Head of caudate nucleus (tissue), 42 donors: ENCODE results near the gene SQSTM1.
"Not testable (repeated sequence)": the region's sequence is repeated elsewhere in the genome, so short reads cannot be mapped to it uniquely, and the experiment has no call there.

Source experiments
- DNase-seq, 42 donors: peaks; one replicate each; pipeline versions ENCODE4 v3.0.0 to v3.0.0-alpha.2; 2020 to 2021; ENCODE audit warnings: mixed read lengths in 7 of 42
- intact Hi-C: fragments of 100-400 bp; cut with DNase I; formaldehyde crosslinking; loops from one replicate; pipeline ENCODE4 v1.15.0; 2022

The SQSTM1 gene

DNA sequence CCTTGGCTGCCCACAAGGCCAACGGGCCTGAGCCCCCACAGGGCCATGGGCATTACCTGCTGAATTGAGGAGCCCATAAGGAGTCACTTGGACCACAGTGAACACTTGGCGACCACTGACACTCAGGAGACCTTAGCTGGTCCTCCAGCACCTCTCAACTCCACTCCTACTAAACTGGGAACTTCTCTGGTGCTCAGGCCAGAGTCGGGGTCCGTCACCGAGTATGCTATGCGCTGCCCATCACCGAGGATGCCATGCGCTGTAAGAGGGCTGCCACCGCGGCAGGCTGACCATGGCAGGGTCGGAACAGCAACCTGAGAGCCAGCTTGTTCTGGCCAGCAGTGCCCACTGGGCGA lies 600 bp upstream of the SQSTM1 start:
- intact Hi-C loops = loop anchor here (5.0 kb wide), 1 partner anchor 37 kb away; the partner anchor contains the start of gene MRNIP
- DNase-seq = no peak

DNA sequence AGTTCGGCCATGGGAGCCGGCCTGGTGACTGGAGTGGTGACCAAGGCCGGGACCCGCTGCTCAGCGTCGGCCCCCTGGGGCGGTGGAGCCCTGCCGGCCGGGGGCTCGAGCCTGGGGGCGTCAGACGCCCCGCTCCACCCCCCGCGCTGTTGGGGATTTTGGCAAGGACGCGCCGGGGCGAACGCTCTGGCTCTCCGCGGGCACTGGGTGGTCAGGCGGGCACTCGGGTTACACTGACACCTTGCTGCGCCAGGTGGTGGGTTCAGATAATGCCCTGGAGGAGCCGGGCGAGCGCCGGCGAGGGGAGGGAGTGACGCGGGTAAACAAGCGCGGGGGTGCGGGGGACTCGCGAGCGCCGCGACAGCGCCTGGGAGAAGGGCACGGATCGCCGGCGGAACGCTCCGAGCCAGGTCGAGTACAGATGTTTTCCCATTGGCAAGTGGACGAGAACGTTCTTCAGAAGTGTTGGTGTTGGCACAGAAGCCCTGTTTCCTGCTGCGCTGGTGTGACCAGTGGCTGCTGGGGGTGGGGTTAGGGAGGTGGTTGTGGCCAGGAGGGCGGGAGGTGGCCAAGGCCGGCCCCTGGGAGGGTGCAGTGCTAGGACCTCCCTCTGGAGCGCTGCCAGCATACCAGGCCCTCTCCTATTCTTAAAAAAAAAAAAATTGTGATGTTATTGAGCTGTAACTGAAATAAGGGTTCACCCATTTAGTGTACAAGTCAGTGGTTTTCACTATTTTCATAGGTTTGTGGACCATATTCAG lies 773 bp downstream of the SQSTM1 start:
- intact Hi-C loops = loop anchor here (5.0 kb wide), 1 partner anchor 36 kb away; the partner anchor contains the start of gene MRNIP
- DNase-seq = peak; percentile 81 to 96 (median 91)

DNA sequence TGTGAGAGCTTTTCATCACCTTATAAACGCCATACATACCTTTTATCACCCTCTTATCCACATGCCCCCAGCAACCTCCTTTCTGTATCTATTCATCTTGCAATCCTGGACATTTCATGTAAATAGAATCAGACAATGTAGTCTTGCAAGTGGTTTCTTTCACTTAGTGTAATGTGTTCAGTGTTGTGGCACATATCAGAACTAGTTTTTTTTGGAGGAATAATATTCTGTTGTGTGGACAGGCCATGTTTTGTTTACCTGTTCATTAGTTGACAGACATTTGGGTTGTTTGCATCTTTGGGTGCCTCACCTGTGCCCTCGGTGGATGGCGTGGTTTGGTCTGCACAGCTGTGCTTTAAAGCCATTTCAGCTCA lies 1.3 kb downstream of the SQSTM1 start:
- no peak for DNase-seq
- intact Hi-C loops = loop anchor here (5.0 kb wide), 1 partner anchor 35 kb away; the partner anchor contains the start of gene MRNIP

DNA sequence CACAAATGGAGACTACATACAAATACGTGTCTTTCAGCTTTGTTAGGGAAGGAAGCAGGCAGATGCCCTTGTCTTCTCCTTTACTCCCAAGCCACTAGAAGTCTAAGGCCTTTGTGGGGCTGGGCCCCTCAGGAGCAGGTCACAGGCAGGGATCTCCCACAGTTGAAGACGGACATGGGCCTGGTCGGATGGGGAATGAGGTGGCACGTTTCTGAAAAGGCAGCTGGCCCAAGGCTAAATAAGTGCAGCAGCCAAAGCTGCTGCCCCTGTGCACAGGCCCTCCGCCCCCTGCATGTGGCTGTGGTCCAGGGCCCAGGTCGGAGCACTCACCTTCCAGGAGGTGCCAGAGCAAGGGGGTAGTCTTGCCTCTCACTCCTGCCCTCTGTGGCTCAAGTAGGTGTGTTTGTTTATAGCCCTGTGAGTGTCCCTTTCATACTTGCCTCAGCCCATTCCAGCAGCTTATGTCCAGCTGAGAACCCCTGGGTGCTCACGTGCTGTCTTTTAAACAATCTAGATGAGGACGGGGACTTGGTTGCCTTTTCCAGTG lies 1.8 kb downstream of the SQSTM1 start:
- intact Hi-C loops = loop anchor here (5.0 kb wide), 1 partner anchor 35 kb away; the partner anchor contains the start of gene MRNIP
- DNase-seq = no peak

DNA sequence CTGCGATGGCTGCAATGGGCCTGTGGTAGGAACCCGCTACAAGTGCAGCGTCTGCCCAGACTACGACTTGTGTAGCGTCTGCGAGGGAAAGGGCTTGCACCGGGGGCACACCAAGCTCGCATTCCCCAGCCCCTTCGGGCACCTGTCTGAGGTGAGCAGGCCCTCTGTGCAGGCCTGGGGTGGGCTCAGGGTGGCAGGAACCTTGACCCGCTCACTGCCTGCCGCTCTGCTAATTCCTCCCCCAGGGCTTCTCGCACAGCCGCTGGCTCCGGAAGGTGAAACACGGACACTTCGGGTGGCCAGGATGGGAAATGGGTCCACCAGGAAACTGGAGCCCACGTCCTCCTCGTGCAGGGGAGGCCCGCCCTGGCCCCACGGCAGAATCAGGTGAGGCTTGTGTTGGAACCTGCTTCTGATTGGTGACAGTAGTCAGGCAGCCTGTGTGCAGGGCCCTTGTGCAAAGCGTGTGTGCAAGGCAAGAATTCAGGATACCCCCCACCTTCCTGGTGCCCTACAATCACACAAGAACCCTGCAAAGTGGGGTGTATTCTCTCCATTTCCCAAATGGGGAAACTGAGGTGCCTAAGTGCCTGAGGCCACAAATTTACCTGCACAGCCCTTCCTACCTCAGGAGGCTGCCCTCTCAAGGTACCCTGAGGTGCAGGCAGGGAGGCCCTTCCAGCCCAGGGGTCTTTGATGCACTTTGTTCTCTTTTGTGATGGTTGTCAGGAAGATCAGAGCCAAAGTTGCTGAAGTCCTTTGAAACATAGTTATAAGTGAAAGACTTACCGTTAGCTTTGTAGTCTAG lies 3.4 kb downstream of the SQSTM1 start:
- intact Hi-C loops = loop anchor here (5.0 kb wide), 1 partner anchor 33 kb away; the partner anchor contains the start of gene MRNIP
- DNase-seq = no peak

DNA sequence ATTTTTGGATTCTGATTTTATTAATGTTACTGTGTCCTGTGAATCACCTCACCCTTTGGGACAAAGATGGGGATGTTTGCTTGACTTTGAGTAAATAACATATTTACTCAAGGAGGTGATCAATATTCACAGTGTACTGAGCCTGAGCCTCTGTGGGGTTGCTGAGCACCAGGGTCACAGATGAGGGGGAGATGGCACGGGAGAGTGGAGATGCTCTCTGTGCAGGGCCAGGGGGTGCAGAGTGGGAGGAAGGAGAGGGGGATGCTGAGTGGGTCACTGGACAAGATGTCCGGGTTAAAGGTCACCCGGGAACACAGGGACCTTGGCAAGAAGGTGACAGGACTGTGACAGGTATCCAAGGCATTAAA lies 4.0 kb downstream of the SQSTM1 start:
- no peak for DNase-seq
- intact Hi-C loops = loop anchor here (5.0 kb wide), 1 partner anchor 33 kb away; the partner anchor contains the start of gene MRNIP

DNA sequence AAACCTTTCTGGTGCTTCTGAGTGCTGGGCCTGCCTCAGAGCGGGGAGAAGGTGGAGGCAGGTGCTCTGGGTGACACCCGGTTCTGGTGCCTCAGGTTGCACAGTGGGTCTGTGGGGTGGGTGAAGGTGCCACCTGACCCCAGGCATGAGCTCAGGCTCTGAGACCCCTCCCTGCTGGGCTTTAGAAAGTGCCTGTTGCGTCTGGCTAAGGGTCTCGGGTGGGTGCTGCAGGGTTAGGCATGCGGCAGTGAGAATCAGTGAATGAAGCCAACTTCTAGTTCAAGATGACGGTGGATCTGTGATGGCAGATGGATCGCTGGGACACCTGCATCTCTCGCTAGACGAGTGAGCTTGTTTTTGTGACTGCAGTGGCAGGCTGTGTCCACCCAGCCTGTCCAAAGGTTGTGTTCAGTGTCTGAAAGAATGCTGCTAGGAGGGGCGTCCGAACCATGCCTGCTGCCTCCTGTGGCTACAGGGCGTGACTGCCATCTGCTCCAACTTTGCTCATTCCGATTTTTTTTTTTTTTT lies 5.0 kb downstream of the SQSTM1 start:
- intact Hi-C loops = no loop called here
- no peak for DNase-seq

DNA sequence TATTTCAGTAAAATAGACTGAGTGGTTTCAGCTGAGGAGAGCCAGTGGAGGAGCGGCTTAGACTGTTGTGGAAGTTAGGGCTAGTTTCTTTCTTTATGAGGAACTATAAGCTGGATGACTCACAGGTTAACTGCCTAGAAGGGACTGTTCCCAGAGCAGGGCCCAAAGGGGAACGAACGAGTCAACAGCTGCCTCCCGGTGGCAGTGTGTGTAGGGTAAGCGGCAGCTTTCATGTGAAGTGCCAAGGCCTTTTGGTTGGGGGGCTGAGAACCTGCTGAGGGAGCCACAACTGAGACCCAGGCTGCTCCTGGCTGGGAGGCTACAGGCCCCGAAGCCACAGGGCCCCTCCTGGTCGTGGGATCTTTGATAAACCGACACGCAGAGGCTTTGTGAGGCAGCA lies 7.0 kb downstream of the SQSTM1 start:
- intact Hi-C loops = no loop called here
- DNase-seq = no peak

DNA sequence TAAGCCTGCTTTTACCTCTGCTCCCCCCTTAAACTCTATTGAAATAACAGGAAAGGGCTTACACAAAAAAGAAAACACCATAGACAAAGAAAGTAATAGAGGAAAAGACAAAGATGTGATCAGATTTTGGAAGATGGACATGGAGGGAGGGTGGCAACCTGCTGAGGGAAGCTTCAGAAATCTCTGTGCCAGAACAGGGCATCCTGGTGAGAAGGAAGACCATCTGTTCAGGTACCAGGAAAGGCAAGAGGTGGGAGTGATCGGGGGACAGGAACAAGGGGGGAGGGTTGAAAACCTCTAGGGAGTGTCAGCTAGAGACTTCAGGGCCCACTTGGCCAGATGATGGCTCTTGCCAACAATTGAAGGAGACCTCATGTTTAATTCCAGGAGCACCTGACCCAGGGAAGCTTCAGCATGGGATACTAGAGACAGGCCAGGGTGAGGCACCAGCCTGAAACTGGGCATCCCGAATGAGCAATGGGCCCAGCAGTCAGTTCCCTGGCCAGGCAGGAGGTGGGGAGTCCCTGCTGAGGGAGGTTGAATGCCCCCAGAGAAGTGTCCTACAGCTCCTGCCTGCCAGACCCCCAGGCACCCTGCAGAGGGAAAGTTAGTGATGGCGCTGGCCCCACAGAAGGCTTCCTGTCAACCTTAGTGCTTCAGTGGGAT lies 8.2 kb downstream of the SQSTM1 start:
- DNase-seq = no peak
- intact Hi-C loops = no loop called here

DNA sequence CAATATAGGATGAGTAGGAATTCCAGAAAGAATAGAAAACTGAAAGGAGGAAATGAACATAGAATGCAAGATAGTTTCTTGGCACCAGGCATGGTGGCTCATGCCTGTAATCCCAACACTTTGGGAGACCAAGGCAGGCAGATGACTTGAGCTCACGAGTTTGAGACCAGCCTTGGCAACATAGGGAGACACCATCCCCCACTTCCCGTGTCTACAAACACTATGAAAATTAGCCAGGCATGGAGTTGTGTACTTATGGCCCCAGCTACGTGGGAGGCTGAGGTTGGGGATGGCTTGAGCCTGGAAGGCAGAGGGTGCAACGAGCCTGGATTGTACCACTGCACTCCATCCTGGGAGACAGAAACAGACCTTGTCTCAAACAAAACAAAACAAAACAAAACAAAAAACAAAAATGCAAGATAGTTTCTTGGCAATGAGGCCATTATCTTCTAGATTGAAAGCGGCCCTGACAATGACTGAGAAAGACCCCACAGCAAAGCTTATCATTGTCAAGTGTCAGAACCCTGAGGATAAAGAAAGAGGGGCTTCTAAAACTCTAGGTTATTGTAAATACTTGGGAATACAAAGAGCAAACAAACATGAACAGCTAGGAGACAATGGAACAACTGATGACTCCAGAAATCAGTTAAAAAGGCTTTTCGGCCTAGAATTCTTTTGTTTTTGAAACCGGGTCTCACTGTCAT lies 9.2 kb downstream of the SQSTM1 start:
- DNase-seq = no peak
- intact Hi-C loops = no loop called here

DNA sequence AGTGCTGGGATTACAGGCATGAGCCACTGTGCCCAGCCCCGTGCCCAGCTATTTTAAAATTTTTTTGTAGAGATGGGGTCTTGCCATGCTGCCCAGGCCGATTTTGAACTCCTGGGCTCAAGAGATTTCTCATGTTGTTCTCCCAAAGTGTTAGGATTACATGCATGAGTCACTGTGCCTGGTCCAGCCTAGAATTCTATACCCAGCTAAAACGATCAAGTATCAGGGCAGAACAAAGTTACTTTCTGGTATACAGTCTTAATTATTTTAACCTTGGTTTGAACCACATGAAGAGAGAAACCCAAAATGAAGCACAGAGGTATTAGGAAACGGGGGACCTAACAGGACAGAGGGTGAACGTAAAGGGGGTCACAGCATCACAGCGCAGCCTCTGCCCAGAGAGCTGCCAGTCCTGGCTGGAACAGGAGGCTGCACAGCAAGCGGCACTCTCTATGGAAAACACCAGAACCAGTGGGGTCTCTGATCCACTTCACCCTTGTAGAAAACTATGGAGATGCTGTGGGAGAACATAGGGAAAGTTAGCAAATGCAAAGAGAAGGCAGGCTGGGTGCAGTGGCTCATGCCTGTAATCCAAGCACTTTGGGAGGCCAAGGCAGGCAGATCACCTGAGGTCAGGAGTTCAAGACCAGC lies 10.2 kb downstream of the SQSTM1 start:
- DNase-seq = no peak
- intact Hi-C loops = no loop called here

DNA sequence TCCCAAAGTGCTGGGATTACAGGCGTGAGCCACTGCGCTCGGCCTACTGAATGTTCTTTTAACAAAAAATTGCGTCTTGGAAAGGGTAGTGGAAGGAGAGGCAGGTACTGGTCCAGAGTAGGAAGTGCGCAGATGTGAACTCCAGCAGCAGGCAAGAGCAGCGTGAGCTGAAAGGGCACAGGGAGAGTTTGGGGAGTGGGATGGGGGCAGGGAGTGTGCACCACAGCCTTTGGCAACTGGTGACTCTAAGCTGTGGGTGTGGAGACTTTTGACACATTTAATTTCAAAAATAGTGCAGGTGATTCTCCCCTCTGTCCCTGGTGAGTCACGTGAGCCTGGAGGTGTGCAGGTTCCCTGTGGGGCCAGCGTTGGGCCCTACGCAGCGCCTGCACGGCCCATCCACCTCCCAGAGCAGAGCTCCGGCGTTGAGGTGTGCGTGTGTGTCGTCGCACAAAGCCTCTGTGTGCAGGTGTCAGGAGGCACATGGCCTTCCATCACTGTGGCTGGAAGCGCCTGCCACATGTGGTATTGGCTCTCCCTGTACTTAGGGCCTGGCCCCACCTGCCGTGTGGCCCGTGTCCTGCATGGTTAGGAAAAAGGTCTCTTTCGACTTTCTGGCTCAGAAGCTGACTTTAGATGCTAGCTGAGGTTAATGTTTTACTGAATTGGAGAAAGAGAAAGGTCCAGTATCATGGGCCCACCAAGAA lies 11.5 kb downstream of the SQSTM1 start:
- no peak for DNase-seq
- intact Hi-C loops = no loop called here

DNA sequence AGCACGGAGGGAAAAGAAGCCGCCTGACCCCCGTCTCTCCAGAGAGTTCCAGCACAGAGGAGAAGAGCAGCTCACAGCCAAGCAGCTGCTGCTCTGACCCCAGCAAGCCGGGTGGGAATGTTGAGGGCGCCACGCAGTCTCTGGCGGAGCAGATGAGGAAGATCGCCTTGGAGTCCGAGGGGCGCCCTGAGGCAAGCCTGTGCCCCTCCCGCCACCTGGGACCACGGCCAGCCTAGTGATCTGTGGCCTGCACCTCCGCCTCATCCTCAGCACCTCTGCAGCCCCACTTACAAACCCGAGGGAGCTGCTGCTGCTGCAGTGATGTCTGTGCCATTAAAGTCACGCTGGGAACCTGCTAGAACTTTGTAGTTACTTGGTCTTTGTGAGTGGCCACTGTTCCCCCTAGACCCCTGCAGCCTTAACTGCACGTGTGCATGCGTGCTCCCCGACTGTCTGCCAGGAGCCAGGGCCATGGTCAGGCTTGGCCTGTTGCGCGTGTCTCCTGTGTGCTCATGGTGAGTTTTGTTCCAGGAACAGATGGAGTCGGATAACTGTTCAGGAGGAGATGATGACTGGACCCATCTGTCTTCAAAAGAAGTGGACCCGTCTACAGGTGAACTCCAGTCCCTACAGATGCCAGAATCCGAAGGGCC lies 12.5 kb downstream of the SQSTM1 start:
- intact Hi-C loops = no loop called here
- no peak for DNase-seq

DNA sequence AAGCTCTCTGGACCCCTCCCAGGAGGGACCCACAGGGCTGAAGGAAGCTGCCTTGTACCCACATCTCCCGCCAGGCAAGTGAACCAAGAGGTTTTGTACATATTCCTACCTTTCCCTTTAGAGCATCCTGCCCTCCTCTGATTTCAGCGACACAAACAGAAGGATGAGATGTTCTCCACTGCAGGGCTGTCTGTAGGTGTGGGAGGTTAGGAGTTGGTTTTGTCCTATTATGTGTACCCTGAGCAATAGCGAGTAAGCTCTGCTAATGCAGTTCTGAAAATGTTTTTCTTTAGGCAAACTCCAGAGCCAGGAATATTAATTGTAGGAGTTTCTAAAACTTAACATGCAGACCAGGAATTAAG lies 13.0 kb downstream of the SQSTM1 start:
- DNase-seq = peak in 5 of 42 donors; percentile 31 to 65 (median 51)
- intact Hi-C loops = no loop called here

DNA sequence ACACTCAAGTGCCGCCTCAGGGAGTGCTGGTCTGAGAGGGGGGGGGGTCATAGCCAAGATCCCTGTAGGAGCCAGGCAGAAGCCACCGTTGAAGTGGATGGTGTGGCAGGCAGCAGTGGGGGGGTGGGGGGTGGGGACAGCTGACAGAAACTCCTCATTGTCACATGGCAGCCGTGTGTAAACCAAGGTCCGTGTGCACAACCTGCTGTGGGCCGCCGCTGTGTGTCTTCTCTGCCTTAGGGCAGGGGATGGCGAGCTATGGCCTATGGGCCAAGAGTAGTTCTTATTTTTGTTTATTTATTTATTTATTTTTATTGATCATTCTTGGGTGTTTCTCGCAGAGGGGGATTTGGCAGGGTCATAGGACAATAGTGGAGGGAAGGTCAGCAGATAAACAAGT lies 13.4 kb downstream of the SQSTM1 start:
- intact Hi-C loops = no loop called here
- no peak for DNase-seq

DNA sequence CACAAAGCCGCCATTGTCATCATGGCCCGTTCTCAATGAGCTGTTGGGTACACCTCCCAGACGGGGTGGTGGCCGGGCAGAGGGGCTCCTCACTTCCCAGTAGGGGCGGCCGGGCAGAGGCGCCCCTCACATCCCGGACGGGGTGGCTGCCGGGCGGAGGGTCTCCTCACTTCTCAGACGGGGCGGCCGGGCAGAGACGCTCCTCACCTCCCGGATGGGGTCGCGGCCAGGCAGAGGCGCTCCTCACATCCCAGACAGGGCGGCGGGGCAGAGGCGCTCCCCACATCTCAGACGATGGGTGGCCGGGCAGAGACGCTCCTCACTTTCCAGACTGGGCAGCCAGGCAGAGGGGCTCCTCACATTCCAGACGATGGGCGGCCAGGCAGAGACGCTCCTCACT lies 14.2 kb downstream of the SQSTM1 start:
- not testable (repeated sequence) for DNase-seq

More for the DNA sequence above, 14.2 kb downstream of the SQSTM1 start:
- intact Hi-C loops = not testable (repeated sequence)
